ENCODE measurements around the gene VSTM4. TPM values are rescaled to one million over a fixed set of nuclear protein-coding genes. Genes with fewer than 3 reads are reported as not detected.

VSTM4 gene
- 10 to 100 TPM; 26.0 to 35.8 TPM for total RNA-seq
- 25.6 TPM for polyA plus RNA-seq (ENCODE audit: insufficient read depth, low read depth, low replicate concordance)
- long read RNA-seq, donor 1, full-length matches to known transcripts = 16 of 21 reads
- long read RNA-seq, donor 1, partial matches to known transcripts = 5 of 21 reads
- long read RNA-seq, donor 1, other reads (novel, unspliced or antisense) = 0 of 21 reads
- long read RNA-seq, donor 2, full-length matches to known transcripts = 6 of 6 reads
- long read RNA-seq, donor 2, partial matches to known transcripts = 0 of 6 reads
- long read RNA-seq, donor 2, other reads (novel, unspliced or antisense) = 0 of 6 reads

DNA sequence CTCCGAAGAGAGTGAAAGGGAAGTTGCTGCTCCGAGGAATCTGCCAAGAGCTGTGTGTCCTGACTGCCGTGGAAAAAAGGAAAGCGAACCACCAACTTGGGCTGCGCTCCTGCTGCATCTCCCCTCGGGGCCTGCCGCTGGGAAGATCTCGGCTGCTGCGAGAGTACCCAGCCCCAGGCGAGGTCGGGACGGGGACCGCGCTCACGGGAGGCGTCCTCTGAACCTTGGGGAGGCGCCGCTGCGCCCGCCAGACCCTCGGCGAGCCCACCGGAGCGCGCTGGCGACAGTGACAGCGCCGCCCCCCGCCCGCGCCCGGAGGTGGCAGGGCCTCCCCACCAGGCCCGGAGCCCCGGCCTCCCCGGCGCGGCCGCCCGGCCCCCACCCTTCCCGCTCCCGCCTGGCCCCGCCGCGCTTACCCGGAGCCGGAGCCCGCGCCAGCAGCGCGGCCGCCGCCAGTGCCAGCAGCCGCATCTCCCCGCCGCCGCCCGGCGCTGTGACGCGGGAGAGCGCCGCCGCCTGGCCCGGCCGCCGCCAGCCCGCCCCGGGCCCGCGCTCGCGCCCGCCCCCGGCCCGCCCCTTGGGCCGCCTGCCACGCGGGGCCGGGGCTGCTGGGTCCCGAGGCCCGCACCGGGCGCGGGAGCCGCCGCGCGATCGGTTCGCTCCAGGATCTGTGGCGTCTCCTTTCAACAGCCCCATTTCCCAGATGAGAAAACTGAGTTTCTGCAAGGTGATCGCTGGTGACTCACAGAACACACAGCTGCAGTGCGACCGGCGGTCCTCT, at the start of gene VSTM4:
Gene VSTM4 (minus strand): TSS at position 508 of the 781 bp plus-strand sequence. CDS start 37 bp downstream, at position 471.
- TF ChIP-seq POLR2A (IDR thresholded peaks at IDR 0.05) (no peak), CTCF (IDR thresholded peaks at IDR 0.05) (no peak)
- DNase-seq = no peak
- Histone ChIP-seq H3K27ac (peak within 1 kb of the TSS in 1 of 2 donors; percentile 88), H3K4me3 (peak within 1 kb of the TSS; percentile 66 to 71), H3K9me3 (no peaks in the 10 kb centered on the region), H3K36me3 (ENCODE audit: low read depth, missing control alignments) (no peaks in the 10 kb centered on the region), H3K27me3 (no peaks in the 10 kb centered on the region), H3K4me1 (peaks cover 29% of the 10 kb centered on the region)
- intact Hi-C loops (cut with DNase I; ENCODE audit: low total_unique reads) = no loop called here
- WGBS, 2 donors = 2 to 4% methylated on average over 4 to 39 of the region's 95 CpGs

DNA sequence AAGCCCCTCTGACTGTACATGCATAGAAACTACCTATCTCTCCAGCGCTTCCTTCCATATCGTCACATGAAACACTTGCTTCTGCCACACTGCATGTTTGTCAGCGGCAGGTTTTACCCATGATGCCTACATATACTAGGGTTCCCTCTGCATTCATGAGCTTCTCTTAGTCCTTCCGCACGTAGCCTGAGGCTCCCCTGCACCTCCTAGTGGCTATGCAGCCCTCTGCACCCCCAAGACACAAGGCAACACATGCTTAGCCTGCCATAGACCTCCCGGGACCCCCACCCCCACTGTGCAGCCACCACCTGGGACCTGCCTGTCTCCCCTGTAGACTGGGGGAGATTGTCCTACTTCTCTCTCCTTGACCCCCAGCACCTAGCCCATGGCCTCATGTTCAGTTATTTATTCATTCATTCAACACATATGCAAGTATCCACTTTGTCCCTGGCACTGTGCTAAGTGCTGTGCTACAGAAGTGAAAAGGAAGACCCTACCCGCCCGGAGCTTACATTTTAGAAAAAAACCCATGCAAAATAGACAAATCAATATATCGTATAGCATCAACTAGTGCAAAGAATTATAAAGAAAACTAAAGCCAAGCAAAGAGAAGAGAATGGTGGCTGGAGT, 49.4 kb upstream of the VSTM4 start:
- DNase-seq = peak; percentile 63
- TF ChIP-seq POLR2A (IDR thresholded peaks at IDR 0.05) (no peak), CTCF (IDR thresholded peaks at IDR 0.05) (peak; percentile 21 to 46 (median 35))
- no peak overlapping the region for H3K4me3 ChIP-seq
- WGBS, 2 donors = 74 to 78% methylated on average over 9 of the region's 9 CpGs
- no peaks in the 10 kb centered on the region for H3K36me3 ChIP-seq (ENCODE audit: low read depth, missing control alignments)
- H3K27me3 ChIP-seq = no peaks in the 10 kb centered on the region
- H3K9me3 ChIP-seq = no peaks in the 10 kb centered on the region
- H3K27ac ChIP-seq = no peak overlapping the region
- H3K4me1 ChIP-seq = no peaks in the 10 kb centered on the region
- intact Hi-C loops (cut with DNase I; ENCODE audit: low total_unique reads) = no loop called here

- Histone ChIP-seq H3K4me3 (no peak overlapping the region), H3K4me1 (no peaks in the 10 kb centered on the region), H3K36me3 (ENCODE audit: low read depth, missing control alignments) (no peaks in the 10 kb centered on the region), H3K9me3 (no peaks in the 10 kb centered on the region), H3K27ac (no peak overlapping the region), H3K27me3 (no peaks in the 10 kb centered on the region)
- TF ChIP-seq POLR2A (IDR thresholded peaks at IDR 0.05) (no peak), CTCF (IDR thresholded peaks at IDR 0.05) (no peak)
- 91 to 97% methylated on average over 4 of the region's 4 CpGs for WGBS, 2 donors
- DNase-seq = no peak
- intact Hi-C loops (cut with DNase I; ENCODE audit: low total_unique reads) = no loop called here
These were observed 48.4 kb upstream of the VSTM4 start for GRCh38 chr10:49163741-49164140.

GRCh38 chr10:49162761-49163310, 47.5 kb upstream of the VSTM4 start:
- Histone ChIP-seq H3K9me3 (no peaks in the 10 kb centered on the region), H3K27me3 (no peaks in the 10 kb centered on the region), H3K27ac (no peak overlapping the region), H3K4me3 (no peak overlapping the region), H3K4me1 (no peaks in the 10 kb centered on the region), H3K36me3 (ENCODE audit: low read depth, missing control alignments) (no peaks in the 10 kb centered on the region)
- WGBS, 2 donors = 87% methylated on average over 8 of the region's 8 CpGs; no CpG with 5 or more reads in 1 of the 2 donors
- no peak for TF ChIP-seq POLR2A (IDR thresholded peaks at IDR 0.05)
- no peak for TF ChIP-seq CTCF (IDR thresholded peaks at IDR 0.05)
- no peak for DNase-seq
- intact Hi-C loops (cut with DNase I; ENCODE audit: low total_unique reads) = no loop called here

All from testis (tissue), 5 donors.